ENCODE results near the gene KLHL29.
"Not testable (repeated sequence)": the region's sequence is repeated elsewhere in the genome, so short reads cannot be mapped to it uniquely, and the experiment has no call there.

The KLHL29 gene

DNA sequence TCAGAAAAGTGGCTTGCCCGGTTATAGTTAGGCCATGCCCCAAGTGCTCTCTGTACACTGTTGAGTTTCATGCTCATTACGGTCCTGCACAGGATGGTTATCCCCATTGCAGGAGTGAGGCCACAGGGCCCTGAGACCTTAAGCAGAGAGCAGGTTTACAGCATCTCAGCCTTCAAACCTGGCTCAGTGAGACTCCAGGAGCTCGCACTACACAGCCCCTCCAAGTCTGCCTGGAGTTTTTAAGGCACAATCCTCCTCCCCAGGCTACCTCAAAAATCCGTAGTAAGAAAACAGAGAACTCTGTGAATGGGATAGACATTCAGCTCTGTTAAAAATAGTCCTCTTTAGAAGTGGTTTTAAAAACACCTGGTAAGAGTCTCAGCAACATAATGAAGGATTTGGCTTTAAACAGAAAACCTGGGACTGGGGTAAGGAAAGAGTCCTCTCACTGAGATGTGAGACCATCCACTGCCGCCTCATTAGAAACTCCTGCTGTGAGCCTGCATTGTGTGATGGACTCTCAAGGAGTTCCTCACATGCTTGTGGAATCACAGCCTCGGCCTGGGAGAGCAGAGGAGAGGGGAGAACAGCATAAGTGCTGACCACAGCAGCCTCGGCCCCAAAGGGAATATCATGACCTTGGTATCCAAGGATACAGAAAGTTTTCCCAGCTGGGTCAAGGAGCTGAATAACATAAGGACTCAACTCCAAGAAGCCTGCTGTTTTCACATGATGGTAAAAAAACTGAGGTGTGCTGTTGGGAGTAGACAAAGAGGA lies 327.2 kb downstream of the KLHL29 start:
- DNase-seq (ENCODE audit: low spot score in 2 of 2) = no peak

DNA sequence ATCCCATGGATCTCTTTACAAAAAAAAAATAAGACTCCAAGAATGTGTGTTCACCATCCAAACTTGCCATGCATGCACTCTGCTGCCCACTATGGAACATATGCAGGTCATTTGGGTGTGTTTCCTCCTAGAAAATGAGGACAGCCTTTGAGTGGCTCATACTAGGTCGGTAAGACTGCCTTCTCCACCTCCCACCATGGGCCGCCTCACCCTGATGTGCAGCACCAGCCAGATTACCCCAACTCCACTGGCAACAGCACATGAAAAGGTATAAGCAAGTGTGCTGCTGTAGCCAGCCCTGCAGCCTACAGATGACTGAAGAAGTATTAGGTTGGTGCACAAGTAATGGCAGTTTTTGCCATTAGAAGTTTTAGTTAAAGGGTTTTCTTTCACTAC lies 327.8 kb downstream of the KLHL29 start:
- in situ Hi-C loops (cut with MboI; ENCODE audit: low sequenced_read_pairs) = no loop called here
- DNase-seq (ENCODE audit: low spot score in 2 of 2) = no peak
- no peaks in the 10 kb centered on the region for H3K4me1 ChIP-seq

More for the DNA sequence above, 327.2 kb downstream of the KLHL29 start:
- H3K9me3 ChIP-seq = no peaks in the 10 kb centered on the region
- H3K4me1 ChIP-seq = no peaks in the 10 kb centered on the region
- no peak overlapping the region for H3K4me3 ChIP-seq
- in situ Hi-C loops (cut with MboI; ENCODE audit: low sequenced_read_pairs) = no loop called here
- no peaks in the 10 kb centered on the region for H3K27me3 ChIP-seq (ENCODE audit: low read depth)
- no peaks in the 10 kb centered on the region for H3K36me3 ChIP-seq (replicated peaks)

DNA sequence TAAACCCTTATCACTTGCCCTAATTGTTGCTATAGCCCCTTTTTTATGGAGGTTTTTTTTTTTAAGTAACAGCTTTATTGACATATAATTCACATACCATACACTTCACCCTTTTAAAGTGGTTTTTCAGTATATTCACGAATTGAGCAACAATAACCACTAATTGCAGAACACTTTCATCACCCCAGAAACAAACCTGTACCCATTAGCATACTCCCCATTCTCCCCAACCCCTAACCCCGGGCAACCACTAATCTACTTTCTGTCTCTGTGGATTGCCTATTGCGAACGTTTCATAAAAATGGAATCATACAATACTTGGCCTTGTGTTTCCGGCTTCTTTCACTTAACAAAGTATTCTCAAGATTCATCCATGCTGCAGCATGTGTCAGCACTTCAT lies 328.4 kb downstream of the KLHL29 start:
- in situ Hi-C loops (cut with MboI; ENCODE audit: low sequenced_read_pairs) = no loop called here
- H3K27me3 ChIP-seq (ENCODE audit: low read depth) = no peaks in the 10 kb centered on the region
- DNase-seq (ENCODE audit: low spot score in 2 of 2) = no peak
- no peak overlapping the region for H3K4me3 ChIP-seq
- no peaks in the 10 kb centered on the region for H3K36me3 ChIP-seq (replicated peaks)
- H3K4me1 ChIP-seq = no peaks in the 10 kb centered on the region
- no peaks in the 10 kb centered on the region for H3K9me3 ChIP-seq

More for the DNA sequence above, 327.8 kb downstream of the KLHL29 start:
- no peaks in the 10 kb centered on the region for H3K27me3 ChIP-seq (ENCODE audit: low read depth)
- no peak overlapping the region for H3K4me3 ChIP-seq
- H3K9me3 ChIP-seq = no peaks in the 10 kb centered on the region
- H3K36me3 ChIP-seq (replicated peaks) = no peaks in the 10 kb centered on the region

DNA sequence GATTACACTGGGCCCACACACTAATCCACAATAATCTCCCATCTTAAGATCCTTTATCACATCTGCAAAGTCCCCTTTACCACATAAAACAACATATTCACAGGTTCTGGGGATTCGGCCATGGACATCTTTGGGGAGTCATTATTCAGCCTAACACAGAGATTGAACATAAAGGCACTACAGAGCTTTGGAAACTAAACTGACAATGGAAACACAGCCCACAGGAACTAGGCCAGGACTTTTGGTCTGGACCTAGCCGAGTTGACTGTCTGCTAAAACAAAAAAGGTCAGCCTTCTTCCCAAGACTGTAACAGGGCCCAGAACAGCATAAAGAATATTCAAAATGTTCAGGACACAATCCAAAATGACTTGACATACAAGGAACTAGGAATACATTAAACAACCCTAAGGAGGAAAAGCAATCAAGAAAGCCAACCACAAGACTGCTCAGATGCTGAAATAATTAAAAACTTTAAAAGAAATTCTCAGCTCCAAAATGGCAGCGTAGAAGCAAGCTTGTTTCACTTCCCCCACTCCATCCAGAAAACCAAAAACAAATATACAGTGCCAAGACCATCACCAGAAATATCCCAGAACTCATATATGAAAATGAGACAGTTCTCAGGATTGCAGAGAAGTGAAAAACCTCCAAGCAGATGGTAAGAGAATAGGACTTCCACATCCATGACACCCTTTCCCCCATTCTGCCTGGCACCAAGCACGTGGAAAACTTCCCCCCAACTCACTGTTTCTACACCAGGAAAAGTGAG lies 334.1 kb downstream of the KLHL29 start:
- in situ Hi-C loops (cut with MboI; ENCODE audit: low sequenced_read_pairs) = no loop called here

DNA sequence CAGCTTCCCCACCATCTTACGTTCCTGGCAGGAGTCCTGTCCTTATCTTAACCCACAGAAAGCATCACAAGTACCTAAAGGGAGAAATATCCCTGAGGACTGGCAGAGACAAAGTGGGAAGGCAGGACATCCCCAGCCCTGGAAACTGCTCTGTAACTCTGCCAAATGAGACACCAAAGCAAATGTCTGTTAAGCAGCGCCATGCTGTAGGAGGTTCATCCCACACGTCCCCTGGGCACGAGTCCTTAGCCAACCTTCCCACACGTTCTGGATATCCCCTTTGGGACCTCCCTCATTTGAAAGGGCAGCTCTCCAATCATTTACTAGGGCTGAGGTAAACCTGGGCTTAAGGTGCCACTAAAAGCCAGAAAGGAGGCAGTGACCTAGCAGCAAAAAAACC lies 334.7 kb downstream of the KLHL29 start:
- H3K36me3 ChIP-seq (replicated peaks) = no peaks in the 10 kb centered on the region
- H3K27me3 ChIP-seq (ENCODE audit: low read depth) = no peaks in the 10 kb centered on the region
- no peak overlapping the region for H3K4me3 ChIP-seq
- in situ Hi-C loops (cut with MboI; ENCODE audit: low sequenced_read_pairs) = no loop called here
- DNase-seq (ENCODE audit: low spot score in 2 of 2) = no peak
- H3K9me3 ChIP-seq = no peaks in the 10 kb centered on the region
- no peaks in the 10 kb centered on the region for H3K4me1 ChIP-seq

More for the DNA sequence above, 334.1 kb downstream of the KLHL29 start:
- H3K27me3 ChIP-seq (ENCODE audit: low read depth) = no peaks in the 10 kb centered on the region
- H3K36me3 ChIP-seq (replicated peaks) = no peaks in the 10 kb centered on the region
- no peak for DNase-seq (ENCODE audit: low spot score in 2 of 2)
- no peaks in the 10 kb centered on the region for H3K4me1 ChIP-seq
- no peaks in the 10 kb centered on the region for H3K9me3 ChIP-seq
- H3K4me3 ChIP-seq = no peak overlapping the region

DNA sequence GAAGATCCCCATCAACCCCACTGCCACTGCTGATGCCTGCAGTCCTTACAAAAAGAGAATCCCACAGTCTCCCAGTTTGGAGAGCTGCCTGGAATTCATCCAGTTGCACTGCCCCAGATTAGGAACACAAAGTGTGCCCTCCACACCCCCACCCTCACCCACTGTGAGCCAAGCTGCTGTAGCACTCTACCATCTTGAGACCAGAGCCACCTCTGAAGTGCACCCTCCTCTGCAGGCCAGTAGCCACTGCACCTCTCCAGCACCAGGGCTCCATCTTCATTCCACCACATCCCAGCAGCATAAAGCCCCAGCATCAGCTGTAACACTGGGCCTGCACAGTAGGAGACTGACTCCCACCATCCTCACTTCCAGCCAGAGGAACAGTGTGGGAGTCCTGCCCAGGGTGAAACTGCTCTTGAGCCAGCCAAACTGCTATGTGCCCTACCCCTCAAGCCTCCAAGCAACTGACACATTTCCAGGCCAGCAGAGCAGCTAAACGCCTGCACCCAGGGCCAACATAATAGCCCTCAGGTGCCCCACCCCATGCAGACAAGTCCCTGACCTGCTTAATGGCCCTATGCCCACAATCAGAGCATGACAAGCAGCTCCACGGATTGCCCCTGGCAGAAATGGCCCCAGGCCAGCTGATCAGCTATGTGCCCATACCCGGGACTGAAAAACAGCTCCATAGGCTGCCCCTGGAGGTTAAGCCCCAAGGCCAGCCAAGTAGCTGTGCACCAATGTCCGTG lies 335.9 kb downstream of the KLHL29 start:
- DNase-seq (ENCODE audit: low spot score in 2 of 2) = no peak
- Histone ChIP-seq H3K27me3 (ENCODE audit: low read depth) (no peaks in the 10 kb centered on the region), H3K9me3 (no peaks in the 10 kb centered on the region), H3K4me3 (no peak overlapping the region), H3K4me1 (no peaks in the 10 kb centered on the region), H3K36me3 (replicated peaks) (no peaks in the 10 kb centered on the region)
- in situ Hi-C loops (cut with MboI; ENCODE audit: low sequenced_read_pairs) = no loop called here

DNA sequence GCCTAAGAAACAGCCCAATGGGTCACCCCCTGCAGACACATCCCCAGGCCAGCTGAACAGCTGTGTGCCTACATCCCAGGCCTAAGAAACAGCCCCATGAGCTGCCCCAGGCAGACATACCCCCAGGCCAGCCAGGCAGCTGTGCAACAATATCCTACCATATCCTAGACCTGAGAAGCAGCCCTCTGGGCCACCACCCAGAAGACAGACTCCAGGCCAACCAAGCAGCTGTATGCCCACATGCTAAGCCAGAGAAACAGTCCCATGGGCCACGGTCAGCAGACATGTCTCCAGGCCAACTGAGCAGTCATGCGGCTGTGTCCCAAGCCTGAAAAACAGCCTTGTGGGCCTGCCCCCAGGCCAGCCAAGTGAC lies 336.5 kb downstream of the KLHL29 start:
- no peak for DNase-seq (ENCODE audit: low spot score in 2 of 2)
- Histone ChIP-seq H3K4me1 (no peaks in the 10 kb centered on the region), H3K9me3 (no peaks in the 10 kb centered on the region), H3K4me3 (no peak overlapping the region), H3K27me3 (ENCODE audit: low read depth) (no peaks in the 10 kb centered on the region), H3K36me3 (replicated peaks) (no peaks in the 10 kb centered on the region)
- in situ Hi-C loops (cut with MboI; ENCODE audit: low sequenced_read_pairs) = no loop called here

DNA sequence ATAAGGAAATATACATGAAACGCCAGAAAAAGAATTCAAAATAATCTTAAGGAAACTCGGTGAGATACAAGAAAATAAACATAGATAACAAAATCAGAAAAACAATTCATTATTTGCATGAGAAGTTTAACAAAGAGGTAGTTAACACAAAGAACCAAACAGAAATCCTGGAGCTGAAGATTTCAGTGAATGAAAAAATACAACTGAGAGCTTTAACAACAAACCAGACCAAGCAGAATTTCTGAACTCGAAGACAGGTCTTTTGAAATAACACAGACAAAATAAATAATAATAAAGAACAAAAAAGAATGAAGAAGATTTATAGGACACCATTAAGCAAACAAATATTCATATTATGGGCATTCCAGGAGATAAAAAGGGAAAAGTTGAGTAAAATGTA lies 337.3 kb downstream of the KLHL29 start:
- in situ Hi-C loops (cut with MboI; ENCODE audit: low sequenced_read_pairs) = no loop called here

DNA sequence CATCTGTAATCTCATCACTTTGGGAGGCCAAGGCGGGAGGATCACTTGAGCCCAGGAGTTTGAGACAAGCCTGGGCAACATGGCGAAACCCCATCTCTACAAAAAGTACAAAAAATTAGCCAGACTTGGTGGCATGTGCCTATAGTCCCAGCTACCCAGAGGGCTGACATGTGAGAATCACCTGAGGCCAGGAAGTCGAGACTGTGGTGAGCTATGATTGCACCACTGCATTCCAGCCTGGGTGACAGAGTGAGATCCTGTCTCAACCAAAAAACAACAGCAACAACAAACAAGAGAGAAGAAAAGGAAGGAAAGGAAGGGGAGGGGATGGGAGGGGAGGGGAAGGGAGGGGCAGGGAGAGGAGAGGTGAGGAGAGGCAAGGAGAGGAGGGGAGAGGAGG lies 338.1 kb downstream of the KLHL29 start:
- in situ Hi-C loops (cut with MboI; ENCODE audit: low sequenced_read_pairs) = not testable (repeated sequence)

More for the DNA sequence above, 337.3 kb downstream of the KLHL29 start:
- DNase-seq (ENCODE audit: low spot score in 2 of 2) = no peak
- Histone ChIP-seq H3K4me3 (no peak overlapping the region), H3K36me3 (replicated peaks) (no peaks in the 10 kb centered on the region), H3K4me1 (no peaks in the 10 kb centered on the region), H3K27me3 (ENCODE audit: low read depth) (no peaks in the 10 kb centered on the region), H3K9me3 (no peaks in the 10 kb centered on the region)

DNA sequence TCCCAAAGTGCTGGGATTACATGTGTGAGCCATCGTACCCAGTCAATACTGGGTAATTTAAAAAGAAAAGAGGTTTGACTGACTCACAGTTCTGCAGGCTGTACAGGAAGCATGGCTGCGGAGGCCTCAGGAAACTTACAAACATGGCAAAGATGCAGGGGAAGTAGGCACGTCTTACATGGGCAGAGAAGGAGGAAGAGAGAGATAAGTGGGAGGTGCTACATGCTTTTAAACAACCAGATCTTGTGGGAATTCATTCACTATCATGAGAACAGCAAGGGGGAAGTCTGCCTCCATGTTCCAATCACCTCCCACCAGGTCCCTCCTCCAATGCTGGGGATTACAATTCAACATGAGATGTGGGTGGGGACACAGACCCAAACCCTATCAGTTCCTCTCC lies 349.4 kb downstream of the KLHL29 start:
- in situ Hi-C loops (cut with MboI; ENCODE audit: low sequenced_read_pairs) = no loop called here
- no peaks in the 10 kb centered on the region for H3K36me3 ChIP-seq (replicated peaks)
- no peak overlapping the region for H3K4me3 ChIP-seq

More for the DNA sequence above, 338.1 kb downstream of the KLHL29 start:
- H3K27me3 ChIP-seq (ENCODE audit: low read depth); H3K36me3 ChIP-seq (replicated peaks); H3K4me3 ChIP-seq; DNase-seq (ENCODE audit: low spot score in 2 of 2); H3K4me1 ChIP-seq; H3K9me3 ChIP-seq: not testable (repeated sequence)

DNA sequence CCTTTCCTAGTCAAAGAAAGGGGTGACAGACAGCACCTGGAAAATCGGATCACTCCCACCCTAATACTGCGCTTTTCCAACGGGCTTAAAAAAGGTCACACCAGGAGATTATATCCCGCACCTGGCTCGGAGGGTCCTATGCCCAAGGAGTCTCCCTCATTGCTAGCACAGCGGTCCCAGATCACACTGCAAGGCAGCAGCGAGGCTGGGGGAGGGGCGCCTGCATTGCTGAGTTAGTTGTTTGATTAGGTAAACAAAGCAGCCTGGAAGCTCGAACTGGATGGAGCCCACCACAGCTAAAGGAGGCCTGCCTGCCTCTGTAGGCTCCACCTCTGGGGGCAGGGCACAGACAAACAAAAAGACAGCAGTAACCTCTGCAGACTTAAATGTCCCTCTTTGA lies 351.8 kb downstream of the KLHL29 start:
- in situ Hi-C loops (cut with MboI; ENCODE audit: low sequenced_read_pairs); H3K4me3 ChIP-seq; H3K9me3 ChIP-seq; H3K36me3 ChIP-seq (replicated peaks); DNase-seq (ENCODE audit: low spot score in 2 of 2); H3K4me1 ChIP-seq; H3K27me3 ChIP-seq (ENCODE audit: low read depth): not testable (repeated sequence)

More for the DNA sequence above, 349.4 kb downstream of the KLHL29 start:
- peaks cover 5% of the 10 kb centered on the region; the same call in 1 of the 2 replicates for H3K4me1 ChIP-seq
- DNase-seq (ENCODE audit: low spot score in 2 of 2) = no peak
- no peaks in the 10 kb centered on the region for H3K27me3 ChIP-seq (ENCODE audit: low read depth)
- H3K9me3 ChIP-seq = no peaks in the 10 kb centered on the region

DNA sequence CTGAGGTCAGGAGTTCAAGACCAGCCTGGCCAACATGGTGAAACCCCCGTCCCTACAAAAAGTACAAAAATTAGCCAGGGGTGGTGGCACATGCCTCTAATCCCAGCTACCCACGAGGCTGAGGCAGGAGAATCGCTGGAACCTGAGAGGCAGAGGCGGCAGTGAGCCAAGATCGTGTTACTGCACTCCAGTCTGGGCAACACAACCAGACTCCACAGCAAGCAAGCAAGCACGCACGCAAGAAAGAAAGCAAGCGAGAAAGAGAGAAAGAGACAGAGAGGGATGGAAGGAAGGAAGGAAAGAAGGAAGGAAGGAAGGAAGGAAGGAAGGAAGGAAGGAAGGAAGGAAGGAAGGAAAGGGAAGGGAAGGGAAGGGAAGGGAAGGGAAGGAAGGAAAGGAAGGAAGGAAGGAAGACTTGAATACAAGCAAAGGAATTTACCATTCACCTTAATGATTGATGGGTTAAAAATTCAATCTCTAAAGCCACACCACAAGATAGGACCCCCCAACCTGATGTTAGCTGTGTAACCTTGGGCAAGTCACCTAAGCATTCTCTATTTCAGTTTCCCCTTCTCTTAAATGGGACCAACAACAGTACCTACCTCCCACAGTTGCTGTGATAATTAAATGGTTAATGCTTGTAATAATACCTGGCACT lies 360.2 kb downstream of the KLHL29 start:
- DNase-seq (ENCODE audit: low spot score in 2 of 2) = no peak
- Histone ChIP-seq H3K36me3 (replicated peaks) (no peaks in the 10 kb centered on the region), H3K4me3 (no peak overlapping the region), H3K4me1 (no peaks in the 10 kb centered on the region), H3K9me3 (no peaks in the 10 kb centered on the region), H3K27me3 (ENCODE audit: low read depth) (no peaks in the 10 kb centered on the region)
- in situ Hi-C loops (cut with MboI; ENCODE audit: low sequenced_read_pairs) = no loop called here

DNA sequence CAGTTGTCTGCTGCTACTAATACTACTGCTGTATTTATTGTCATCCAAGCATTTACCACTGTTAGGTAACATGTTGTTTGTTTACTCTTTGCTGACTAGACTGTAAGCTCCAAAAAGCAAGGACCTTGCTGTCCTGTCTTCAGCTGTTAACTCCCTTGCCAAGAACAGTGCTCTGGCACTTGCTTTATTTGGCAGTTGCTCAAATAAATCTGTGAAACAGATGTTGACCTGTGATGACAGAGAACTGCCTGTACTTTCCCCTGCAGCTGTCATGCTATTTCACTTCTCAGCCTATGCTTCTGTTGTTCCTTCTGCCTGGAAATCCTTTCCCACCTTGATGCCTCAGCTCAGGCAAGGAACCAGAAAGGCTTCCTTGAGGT lies 360.7 kb downstream of the KLHL29 start:
- no peak overlapping the region for H3K4me3 ChIP-seq
- no peaks in the 10 kb centered on the region for H3K27me3 ChIP-seq (ENCODE audit: low read depth)
- H3K9me3 ChIP-seq = no peaks in the 10 kb centered on the region
- H3K36me3 ChIP-seq (replicated peaks) = no peaks in the 10 kb centered on the region
- in situ Hi-C loops (cut with MboI; ENCODE audit: low sequenced_read_pairs) = no loop called here
- DNase-seq (ENCODE audit: low spot score in 2 of 2) = no peak
- no peaks in the 10 kb centered on the region for H3K4me1 ChIP-seq
